Neural cell (in vitro differentiated cells): Measurements from ENCODE around the gene C20orf202. TPM values are rescaled to one million over a fixed set of nuclear protein-coding genes. Genes with fewer than 3 reads are reported as not detected.

Source experiments
- H2AFZ ChIP-seq: fragments of 200-600, 300-800 bp; sonication (generic), shearing (Covaris generic); 2 replicates; pipeline ENCODE4 v1.6.0; 2014; ENCODE audit warnings: low read depth, mild to moderate bottlenecking, antibody characterized with exemption, low read length, moderate library complexity
- H3F3A ChIP-seq: fragments of 200-600 bp; shearing (Covaris generic); 2 replicates; pipeline ENCODE4 v1.6.1; 2016; ENCODE audit warnings: mild to moderate bottlenecking, moderate library complexity, mixed read lengths, antibody characterized with exemption, low read length; ENCODE audit not compliant: insufficient read depth, poor library complexity, severe bottlenecking
- H3K27ac ChIP-seq: fragments of 200-600, 300-800 bp; sonication (generic), shearing (Covaris generic); 2 replicates; pipeline ENCODE4 v1.5.1; 2014; ENCODE audit warnings: mild to moderate bottlenecking, low read length, moderate library complexity
- H3K27me3 ChIP-seq: fragments of 300-800, 200-600 bp; sonication (generic), shearing (Covaris generic); 2 replicates; pipeline ENCODE4 v1.6.0; 2014; ENCODE audit warnings: mild to moderate bottlenecking, low read depth, low read length, moderate library complexity; ENCODE audit not compliant: insufficient read depth
- H3K36me3 ChIP-seq: fragments of 300-800, 200-600 bp; sonication (generic), shearing (Covaris generic); 2 replicates; pipeline ENCODE4 v1.5.1; 2014; ENCODE audit warnings: mild to moderate bottlenecking, antibody characterized with exemption, low read length, moderate library complexity; ENCODE audit not compliant: insufficient read depth
- H3K4me2 ChIP-seq: fragments of 300-800, 200-600 bp; sonication (generic), shearing (Covaris generic); 2 replicates; pipeline ENCODE4 v1.6.0; 2014; ENCODE audit warnings: mild to moderate bottlenecking, low read length
- H3K4me3 ChIP-seq: fragments of 300-800, 200-600 bp; sonication (generic), shearing (Covaris generic); 2 replicates; pipeline ENCODE4 v1.5.1; 2014; ENCODE audit warnings: mild to moderate bottlenecking, low read length, moderate library complexity
- H3K79me2 ChIP-seq: fragments of 200-600 bp; shearing (Covaris generic); replicated peaks from 2 replicates; pipeline ENCODE4 v1.6.0; 2014; ENCODE audit warnings: mild to moderate bottlenecking, low read length, moderate library complexity; ENCODE audit not compliant: insufficient read depth
- H3K9ac ChIP-seq: fragments of 300-800, 200-600 bp; sonication (generic), shearing (Covaris generic); 2 replicates; pipeline ENCODE4 v1.6.1; 2016; ENCODE audit warnings: mild to moderate bottlenecking, low read length, mixed read lengths
- H3K9me2 ChIP-seq: fragments of 200-600 bp; shearing (Covaris generic); 2 replicates; pipeline ENCODE4 v1.6.1; 2016; ENCODE audit warnings: mild to moderate bottlenecking, low read length, mixed read lengths; ENCODE audit not compliant: insufficient read depth
- H3K9me3 ChIP-seq: fragments of 200-600, 300-800 bp; sonication (generic), shearing (Covaris generic); 2 replicates; pipeline ENCODE4 v1.6.1; 2016; ENCODE audit warnings: mild to moderate bottlenecking, mixed run types, low read length, moderate library complexity, mixed read lengths
- H4K20me1 ChIP-seq: fragments of 200-600 bp; shearing (Covaris generic); 2 replicates; pipeline ENCODE4 v1.6.1; 2016; ENCODE audit warnings: mild to moderate bottlenecking, mixed run types; ENCODE audit not compliant: insufficient read depth
- CTCF ChIP-seq: fragments of 450-650 bp; IDR thresholded peaks from 2 replicates; pipeline ENCODE4 v1.5.1; 2014; ENCODE audit warnings: antibody characterized with exemption, mild to moderate bottlenecking, moderate library complexity; ENCODE audit not compliant: poor library complexity, severe bottlenecking
- EP300 ChIP-seq: fragments of 450-650 bp; conservative IDR thresholded peaks from 2 replicates; pipeline ENCODE4 v1.6.1; 2014; ENCODE audit warnings: antibody characterized with exemption, mild to moderate bottlenecking, moderate library complexity; ENCODE audit not compliant: poor library complexity, severe bottlenecking
- EZH2 ChIP-seq: fragments of 200-600, 300-800 bp; shearing (Covaris generic), sonication (generic); IDR thresholded peaks from 2 replicates; pipeline ENCODE4 v1.6.1; 2014; ENCODE audit warnings: antibody characterized with exemption, low read length, borderline replicate concordance, mild to moderate bottlenecking; ENCODE audit not compliant: insufficient read depth, poor library complexity, severe bottlenecking
- MXI1 ChIP-seq: fragments of 450-650 bp; conservative IDR thresholded peaks from 2 replicates; pipeline ENCODE4 v1.6.1; 2014; ENCODE audit warnings: antibody characterized with exemption, mild to moderate bottlenecking; ENCODE audit not compliant: poor library complexity, severe bottlenecking
- POLR2AphosphoS5 ChIP-seq: IDR thresholded peaks from 2 replicates; pipeline ENCODE4 v1.6.1; 2012
- RAD21 ChIP-seq: fragments of 450-650 bp; conservative IDR thresholded peaks from 2 replicates; pipeline ENCODE4 v1.6.1; 2014; ENCODE audit warnings: antibody characterized with exemption, mild to moderate bottlenecking, moderate library complexity
- REST ChIP-seq: IDR thresholded peaks from 2 replicates; pipeline ENCODE4 v1.6.1; 2012; ENCODE audit warnings: borderline replicate concordance
- SMC3 ChIP-seq: fragments of 450-650 bp; conservative IDR thresholded peaks from 2 replicates; pipeline ENCODE4 v1.6.1; 2014; ENCODE audit warnings: antibody characterized with exemption, mild to moderate bottlenecking, moderate library complexity; ENCODE audit not compliant: poor library complexity
- TAF1 ChIP-seq: IDR thresholded peaks from 2 replicates; pipeline ENCODE4 v1.6.1; 2012; ENCODE audit warnings: low read depth
- polyA plus RNA-seq: library from polyadenylated mRNA; depleted of rRNA; stranded (reverse); fragments of >200 nt; gene quantifications from 2 replicates; pipeline ENCODE4 v1.2.3, GENCODE V29; 2014

Gene C20orf202
- polyA plus RNA-seq, 1 donor from 2014 or later = 0.62 TPM

- no peak overlapping the region for H3K9ac ChIP-seq
- no peaks in the 10 kb centered on the region for H3K9me3 ChIP-seq
- no peak overlapping the region for H3K4me2 ChIP-seq
- no peaks in the 10 kb centered on the region for H3K79me2 ChIP-seq
- H2AFZ ChIP-seq = no peak overlapping the region
- H4K20me1 ChIP-seq = no peaks in the 10 kb centered on the region
- TF ChIP-seq CTCF = no peak
- TF ChIP-seq TAF1 = no peak
- no peak for TF ChIP-seq REST
- no peak for TF ChIP-seq MXI1
- no peak for TF ChIP-seq POLR2AphosphoS5
- TF ChIP-seq RAD21 = no peak
- TF ChIP-seq SMC3 = no peak
- no peak for TF ChIP-seq EZH2
- no peak for TF ChIP-seq EP300
- H3F3A ChIP-seq = no peaks in the 10 kb centered on the region
- H3K9me2 ChIP-seq = no peaks in the 10 kb centered on the region
- H3K27ac ChIP-seq = no peak overlapping the region
- H3K4me3 ChIP-seq = no peak overlapping the region
- no peaks in the 10 kb centered on the region for H3K36me3 ChIP-seq
- H3K27me3 ChIP-seq = no peaks in the 10 kb centered on the region
These were observed 3.9 kb upstream of the C20orf202 start for GRCh38 chr20:1199212-1199873.

GRCh38 chr20:1199964-1200363 is 3.3 kb upstream of the C20orf202 start:
- Histone ChIP-seq H3K27ac (no peak overlapping the region), H3K9ac (no peak overlapping the region), H3K9me3 (no peaks in the 10 kb centered on the region), H3F3A (no peaks in the 10 kb centered on the region), H3K4me3 (no peak overlapping the region), H3K27me3 (no peaks in the 10 kb centered on the region), H3K4me2 (no peak overlapping the region), H3K9me2 (no peaks in the 10 kb centered on the region), H3K36me3 (no peaks in the 10 kb centered on the region), H3K79me2 (no peaks in the 10 kb centered on the region), H2AFZ (no peak overlapping the region), H4K20me1 (no peaks in the 10 kb centered on the region)
- no peak for TF ChIP-seq MXI1
- no peak for TF ChIP-seq EZH2
- no peak for TF ChIP-seq TAF1
- no peak for TF ChIP-seq POLR2AphosphoS5
- no peak for TF ChIP-seq REST
